Retinal pigment epithelial cell (primary cell): ENCODE measurements around the gene BCLAF1.

Experiments
- DNase-seq: peaks from one replicate; pipeline ENCODE4 v3.0.0-alpha.2; 2010; ENCODE audit warnings: low read depth
- H3K4me3 ChIP-seq: 2 replicates; pipeline ENCODE4 v1.5.1; 2011; ENCODE audit warnings: mild to moderate bottlenecking, low read length, control low read depth, moderate library complexity
- TF ChIP-seq, protein P1 (sequence below): conservative IDR thresholded peaks from 2 replicates; pipeline ENCODE4 v1.5.1; 2011; ENCODE audit warnings: low read depth, low read length, control low read depth, inconsistent platforms

Gene BCLAF1

DNA sequence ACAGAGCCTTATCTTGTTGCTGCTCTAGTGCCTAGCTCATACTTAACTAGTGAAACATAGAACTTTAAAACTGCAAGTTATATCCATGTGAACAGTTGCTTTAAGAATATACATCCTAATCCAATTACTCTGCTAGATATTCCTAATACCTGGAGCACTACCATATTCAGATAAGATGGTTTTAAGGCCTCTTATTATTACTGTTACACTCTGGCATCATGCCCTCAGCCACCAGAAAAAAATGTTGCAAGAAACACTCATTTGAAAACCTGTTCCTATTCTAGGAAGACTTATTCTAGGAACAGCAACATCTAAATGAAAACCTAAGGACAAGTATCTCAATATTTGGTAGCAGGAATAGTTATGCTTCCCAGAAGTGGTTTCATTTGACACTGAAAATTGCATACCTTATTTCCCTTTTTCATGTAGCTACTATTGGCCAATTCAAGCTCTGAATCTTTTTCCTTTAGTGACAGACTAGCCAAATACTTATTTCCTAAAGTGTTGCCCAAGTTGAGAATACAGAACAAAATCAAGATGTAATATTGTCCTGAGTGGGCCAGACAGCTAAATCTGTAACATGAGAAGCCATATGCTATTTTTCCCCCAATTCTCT lies 34.7 kb downstream of the BCLAF1 start:
- DNase-seq = no peak
- TF ChIP-seq, protein P1, sequence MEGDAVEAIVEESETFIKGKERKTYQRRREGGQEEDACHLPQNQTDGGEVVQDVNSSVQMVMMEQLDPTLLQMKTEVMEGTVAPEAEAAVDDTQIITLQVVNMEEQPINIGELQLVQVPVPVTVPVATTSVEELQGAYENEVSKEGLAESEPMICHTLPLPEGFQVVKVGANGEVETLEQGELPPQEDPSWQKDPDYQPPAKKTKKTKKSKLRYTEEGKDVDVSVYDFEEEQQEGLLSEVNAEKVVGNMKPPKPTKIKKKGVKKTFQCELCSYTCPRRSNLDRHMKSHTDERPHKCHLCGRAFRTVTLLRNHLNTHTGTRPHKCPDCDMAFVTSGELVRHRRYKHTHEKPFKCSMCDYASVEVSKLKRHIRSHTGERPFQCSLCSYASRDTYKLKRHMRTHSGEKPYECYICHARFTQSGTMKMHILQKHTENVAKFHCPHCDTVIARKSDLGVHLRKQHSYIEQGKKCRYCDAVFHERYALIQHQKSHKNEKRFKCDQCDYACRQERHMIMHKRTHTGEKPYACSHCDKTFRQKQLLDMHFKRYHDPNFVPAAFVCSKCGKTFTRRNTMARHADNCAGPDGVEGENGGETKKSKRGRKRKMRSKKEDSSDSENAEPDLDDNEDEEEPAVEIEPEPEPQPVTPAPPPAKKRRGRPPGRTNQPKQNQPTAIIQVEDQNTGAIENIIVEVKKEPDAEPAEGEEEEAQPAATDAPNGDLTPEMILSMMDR = no peak
- no peak overlapping the region for H3K4me3 ChIP-seq

DNA sequence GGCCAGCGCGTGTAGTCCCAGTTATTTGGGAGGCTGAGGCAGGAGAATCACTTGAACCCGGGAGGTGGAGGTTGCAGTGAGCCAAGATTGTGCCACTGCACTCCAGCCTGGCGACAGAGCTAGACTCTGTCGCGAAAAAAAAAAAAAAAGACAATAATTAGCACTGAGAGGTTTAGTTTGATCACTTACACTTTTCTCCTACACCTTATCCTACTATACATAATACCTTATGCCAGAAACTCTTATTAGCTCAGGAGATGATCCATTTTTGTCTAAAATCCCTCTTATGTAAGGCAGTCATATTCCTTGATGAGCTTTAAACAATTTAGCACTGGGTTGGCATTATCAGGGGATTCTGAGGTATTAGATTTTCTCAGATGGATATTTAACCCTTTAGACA lies 35.9 kb downstream of the BCLAF1 start:
- TF ChIP-seq, protein P1 = no peak
- DNase-seq = no peak
- no peak overlapping the region for H3K4me3 ChIP-seq

DNA sequence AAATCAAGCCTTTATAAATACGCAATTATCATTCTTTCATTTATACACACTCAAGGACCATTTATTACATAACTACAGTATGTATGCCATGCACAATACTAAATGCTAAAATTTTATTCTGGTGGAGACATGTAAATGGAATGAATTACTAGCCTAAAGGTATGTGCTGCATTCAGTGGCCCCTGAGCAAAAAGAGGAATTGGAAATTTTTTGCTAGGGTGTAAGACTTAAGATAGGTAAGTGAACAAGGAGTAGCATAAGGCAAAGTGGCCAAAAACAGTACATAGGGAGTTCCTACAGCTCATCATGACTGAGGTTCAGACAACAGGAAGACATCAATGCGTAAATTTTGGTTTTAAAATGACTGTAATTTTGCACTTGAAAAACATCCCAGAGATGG lies 37.2 kb downstream of the BCLAF1 start:
- TF ChIP-seq, protein P1 = no peak
- no peak for DNase-seq
- no peak overlapping the region for H3K4me3 ChIP-seq

GRCh38 chr6:136251394-136251793 lies 38.3 kb downstream of the BCLAF1 start:
- H3K4me3 ChIP-seq = no peak overlapping the region
- DNase-seq = no peak
- TF ChIP-seq, protein P1 = no peak

DNA sequence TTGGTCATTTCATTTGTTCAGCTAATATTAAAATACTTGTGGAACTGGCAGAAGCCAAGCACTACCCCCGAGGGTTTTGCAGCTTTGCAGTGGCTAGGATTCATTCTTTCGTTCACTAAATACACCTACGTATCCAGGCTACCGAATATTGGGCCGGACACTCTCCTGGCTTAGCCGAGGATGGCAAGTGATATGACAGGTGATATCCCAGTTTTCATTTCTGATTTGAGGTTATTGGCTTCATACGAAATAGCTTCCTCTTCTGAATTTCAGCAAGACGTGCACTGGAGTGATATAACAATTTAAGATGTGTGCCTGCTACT lies 39.0 kb downstream of the BCLAF1 start:
- peak overlapping the region; percentile 95 for H3K4me3 ChIP-seq
- TF ChIP-seq, protein P1 = no peak
- DNase-seq = no peak

GRCh38 chr6:136249811-136250685 lies 39.6 kb downstream of the BCLAF1 start, which contains the start of gene MTFR2:
TSS of gene MTFR2 (minus strand) at chr6:136250311. CDS start at chr6:136249099, 1,212 bp downstream.
- TF ChIP-seq, protein P1 = no peak
- DNase-seq = peak; percentile 98
- H3K4me3 ChIP-seq = peak within 1 kb of the TSS; percentile 95

- TF ChIP-seq, protein P1 = no peak
- DNase-seq = no peak
- peak overlapping the region; percentile 95 for H3K4me3 ChIP-seq
Measured at GRCh38 chr6:136249336-136249735, 40.3 kb downstream of the BCLAF1 start.
